ENCODE results near the gene SLC35G6.

Gene SLC35G6

DNA sequence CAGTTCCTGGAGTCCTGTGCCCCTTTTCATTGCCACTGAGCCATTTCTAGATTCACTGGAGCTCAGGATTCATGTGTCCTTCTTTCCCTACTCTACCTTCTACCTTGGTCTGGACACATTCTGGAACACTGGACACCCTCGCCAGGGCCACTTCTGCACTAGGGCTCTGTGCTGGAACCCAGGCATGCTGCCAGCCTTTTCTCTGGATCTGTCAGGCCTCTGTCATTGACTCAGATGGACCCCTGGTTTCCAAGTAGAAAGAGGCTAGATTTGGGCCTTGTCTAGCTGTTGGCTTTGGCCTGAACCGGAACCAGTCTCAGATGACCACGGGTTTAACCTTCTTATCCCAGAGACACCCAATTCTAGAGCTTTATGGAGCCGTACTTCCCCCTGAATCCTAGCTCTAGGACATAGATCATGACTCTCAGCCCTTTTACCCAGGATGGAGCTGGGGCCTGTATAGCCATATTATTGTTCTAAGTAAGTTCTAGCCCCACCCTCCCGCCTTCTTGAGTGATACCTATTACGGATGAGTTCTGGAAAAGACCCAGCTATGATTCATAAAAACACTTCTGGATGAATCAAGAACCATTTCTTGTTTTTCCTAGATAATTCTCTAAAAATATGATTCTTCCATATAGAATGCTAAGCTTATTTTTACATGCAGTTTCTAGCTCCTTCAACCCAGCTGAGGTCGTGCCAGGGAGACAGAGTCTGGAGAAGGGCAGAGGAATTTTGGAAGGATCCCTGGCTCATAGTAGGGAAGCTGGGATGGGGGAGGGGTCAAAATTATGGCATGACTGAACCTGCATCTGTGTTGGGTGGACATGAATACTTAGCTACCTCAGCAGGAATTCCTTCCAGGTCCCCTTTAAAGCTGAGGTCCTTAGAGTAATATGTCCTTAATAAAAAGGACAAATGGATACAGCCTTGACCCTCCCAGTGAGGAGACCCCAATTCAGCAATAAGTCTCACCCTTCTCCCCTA lies 37.5 kb upstream of the SLC35G6 start:
- no peak overlapping the region for H3K4me2 ChIP-seq (ENCODE audit: low read length)
- H3K27me3 ChIP-seq (ENCODE audit: control insufficient read depth, low read length): peaks cover 64% of the 10 kb centered on the region
- no peaks in the 10 kb centered on the region for H3K36me3 ChIP-seq (ENCODE audit: control insufficient read depth, low read length)
- no peaks in the 10 kb centered on the region for H3F3A ChIP-seq (ENCODE audit: control insufficient read depth, insufficient read depth)
- H3K9me3 ChIP-seq (ENCODE audit: control insufficient read depth, insufficient read depth, low read length): no peaks in the 10 kb centered on the region
- H3K4me3 ChIP-seq (ENCODE audit: low read length): no peak overlapping the region
- peaks cover 2% of the 10 kb centered on the region; the same call in 1 of the 2 replicates for H4K20me1 ChIP-seq (ENCODE audit: control insufficient read depth, insufficient read depth, low read depth, low read length)
- H3K4me1 ChIP-seq (ENCODE audit: control insufficient read depth, low read length): peaks cover 35% of the 10 kb centered on the region
- H3K27ac ChIP-seq (ENCODE audit: low read depth, low read length): no peak overlapping the region
- TF ChIP-seq, protein P1, sequence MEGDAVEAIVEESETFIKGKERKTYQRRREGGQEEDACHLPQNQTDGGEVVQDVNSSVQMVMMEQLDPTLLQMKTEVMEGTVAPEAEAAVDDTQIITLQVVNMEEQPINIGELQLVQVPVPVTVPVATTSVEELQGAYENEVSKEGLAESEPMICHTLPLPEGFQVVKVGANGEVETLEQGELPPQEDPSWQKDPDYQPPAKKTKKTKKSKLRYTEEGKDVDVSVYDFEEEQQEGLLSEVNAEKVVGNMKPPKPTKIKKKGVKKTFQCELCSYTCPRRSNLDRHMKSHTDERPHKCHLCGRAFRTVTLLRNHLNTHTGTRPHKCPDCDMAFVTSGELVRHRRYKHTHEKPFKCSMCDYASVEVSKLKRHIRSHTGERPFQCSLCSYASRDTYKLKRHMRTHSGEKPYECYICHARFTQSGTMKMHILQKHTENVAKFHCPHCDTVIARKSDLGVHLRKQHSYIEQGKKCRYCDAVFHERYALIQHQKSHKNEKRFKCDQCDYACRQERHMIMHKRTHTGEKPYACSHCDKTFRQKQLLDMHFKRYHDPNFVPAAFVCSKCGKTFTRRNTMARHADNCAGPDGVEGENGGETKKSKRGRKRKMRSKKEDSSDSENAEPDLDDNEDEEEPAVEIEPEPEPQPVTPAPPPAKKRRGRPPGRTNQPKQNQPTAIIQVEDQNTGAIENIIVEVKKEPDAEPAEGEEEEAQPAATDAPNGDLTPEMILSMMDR (IDR thresholded peaks at IDR 0.05; ENCODE audit: low read depth, low read length, poor library complexity, severe bottlenecking): no peak
- TF ChIP-seq EZH2phosphoT487 (IDR thresholded peaks at IDR 0.05; ENCODE audit: borderline replicate concordance, low read length): no peak
- no peaks in the 10 kb centered on the region for H3K79me2 ChIP-seq (ENCODE audit: control insufficient read depth, low read length)
- H3K9me2 ChIP-seq (replicated peaks; ENCODE audit: control insufficient read depth, low read length): no peaks in the 10 kb centered on the region

DNA sequence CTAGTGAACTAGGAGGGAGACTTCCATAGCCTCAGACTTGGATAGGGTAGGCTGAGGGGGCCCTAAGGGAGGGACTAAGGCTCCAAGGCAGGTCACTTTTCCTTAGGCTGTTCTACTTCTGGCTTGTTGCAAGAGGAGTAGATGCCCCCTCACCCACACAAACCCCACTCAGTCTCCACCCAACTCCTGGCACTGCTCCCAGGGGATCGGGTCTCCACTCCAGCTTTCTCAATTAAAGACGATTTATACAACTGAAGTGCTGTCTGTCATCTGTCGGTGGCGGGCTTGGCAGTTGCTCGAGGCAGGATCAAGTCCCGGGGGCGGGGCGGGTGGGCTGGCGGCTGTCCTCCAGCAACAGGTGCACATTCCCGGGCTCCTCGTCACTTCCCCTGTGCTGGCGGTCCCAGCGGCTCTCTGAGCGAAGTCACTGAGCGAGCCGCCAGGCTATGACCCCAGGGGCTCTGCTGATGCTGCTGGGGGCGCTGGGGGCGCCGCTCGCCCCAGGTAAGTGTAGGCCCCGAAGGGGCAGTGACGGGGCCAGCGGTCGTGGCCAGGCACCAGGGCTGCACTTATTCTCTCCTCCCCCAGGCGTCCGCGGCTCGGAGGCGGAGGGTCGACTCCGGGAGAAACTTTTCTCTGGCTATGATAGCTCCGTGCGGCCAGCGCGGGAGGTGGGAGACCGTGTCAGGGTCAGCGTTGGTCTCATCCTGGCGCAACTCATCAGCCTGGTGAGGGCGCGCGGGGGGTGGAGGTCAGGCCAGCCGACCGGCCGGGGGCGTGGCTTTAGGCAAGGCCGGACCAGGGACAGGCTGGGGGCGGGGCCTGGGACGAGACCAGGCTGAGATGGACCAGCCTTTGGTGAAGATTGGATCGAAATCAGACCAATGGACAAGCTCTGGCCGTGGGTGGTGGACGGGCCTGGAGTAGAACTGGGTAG lies 36.3 kb upstream of the SLC35G6 start, which contains the start of gene CHRNB1:
TSS of gene CHRNB1 (plus strand) at position 380 of the 937 bp plus-strand sequence. CDS start at position 447, 67 bp downstream.
- Histone ChIP-seq H3F3A (ENCODE audit: control insufficient read depth, insufficient read depth) (no peaks in the 10 kb centered on the region), H3K27me3 (ENCODE audit: control insufficient read depth, low read length) (peaks cover 52% of the 10 kb centered on the region), H3K4me2 (ENCODE audit: low read length) (peak within 1 kb of the TSS; percentile 53), H3K4me3 (ENCODE audit: low read length) (peak within 1 kb of the TSS; percentile 35; the same call in 1 of the 2 replicates), H3K9me2 (replicated peaks; ENCODE audit: control insufficient read depth, low read length) (no peaks in the 10 kb centered on the region), H3K4me1 (ENCODE audit: control insufficient read depth, low read length) (peaks cover 24% of the 10 kb centered on the region), H3K27ac (ENCODE audit: low read depth, low read length) (no peak within 1 kb of the TSS), H3K79me2 (ENCODE audit: control insufficient read depth, low read length) (no peaks in the 10 kb centered on the region), H3K9me3 (ENCODE audit: control insufficient read depth, insufficient read depth, low read length) (no peaks in the 10 kb centered on the region), H4K20me1 (ENCODE audit: control insufficient read depth, insufficient read depth, low read depth, low read length) (no peaks in the 10 kb centered on the region; the same call in 1 of the 2 replicates), H3K36me3 (ENCODE audit: control insufficient read depth, low read length) (no peaks in the 10 kb centered on the region)
- TF ChIP-seq, protein P1 (IDR thresholded peaks at IDR 0.05; ENCODE audit: low read depth, low read length, poor library complexity, severe bottlenecking): no peak
- TF ChIP-seq EZH2phosphoT487 (IDR thresholded peaks at IDR 0.05; ENCODE audit: borderline replicate concordance, low read length): no peak; the same call in 1 of the 2 replicates

DNA sequence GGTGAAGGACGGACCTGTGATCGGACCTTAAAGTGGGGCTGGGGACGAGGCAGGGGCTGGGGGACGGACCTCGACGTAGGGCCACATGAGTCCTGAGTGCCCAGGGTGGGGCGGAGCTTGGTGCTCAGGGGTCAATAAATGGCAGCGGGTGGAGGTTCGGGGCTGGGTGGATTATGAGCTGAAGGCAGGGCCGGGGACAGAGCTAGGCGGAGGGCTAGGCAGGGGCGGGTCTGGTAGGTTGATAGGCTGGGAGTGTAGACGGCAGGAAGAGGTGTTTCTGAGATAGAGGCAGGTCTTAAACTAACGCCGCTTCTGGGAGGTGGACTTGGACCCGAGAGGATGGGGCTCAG lies 35.7 kb upstream of the SLC35G6 start:
- Histone ChIP-seq H4K20me1 (ENCODE audit: control insufficient read depth, insufficient read depth, low read depth, low read length) (no peaks in the 10 kb centered on the region; the same call in 1 of the 2 replicates), H3K9me3 (ENCODE audit: control insufficient read depth, insufficient read depth, low read length) (no peaks in the 10 kb centered on the region), H3K9me2 (replicated peaks; ENCODE audit: control insufficient read depth, low read length) (no peaks in the 10 kb centered on the region), H3K36me3 (ENCODE audit: control insufficient read depth, low read length) (no peaks in the 10 kb centered on the region), H3K4me1 (ENCODE audit: control insufficient read depth, low read length) (peaks cover 18% of the 10 kb centered on the region), H3F3A (ENCODE audit: control insufficient read depth, insufficient read depth) (no peaks in the 10 kb centered on the region), H3K79me2 (ENCODE audit: control insufficient read depth, low read length) (no peaks in the 10 kb centered on the region), H3K27me3 (ENCODE audit: control insufficient read depth, low read length) (peaks cover 46% of the 10 kb centered on the region), H3K4me3 (ENCODE audit: low read length) (peak overlapping the region; percentile 35; the same call in 1 of the 2 replicates), H3K4me2 (ENCODE audit: low read length) (peak overlapping the region; percentile 53), H3K27ac (ENCODE audit: low read depth, low read length) (no peak overlapping the region)
- TF ChIP-seq EZH2phosphoT487 (IDR thresholded peaks at IDR 0.05; ENCODE audit: borderline replicate concordance, low read length): no peak; the same call in 1 of the 2 replicates
- TF ChIP-seq, protein P1 (IDR thresholded peaks at IDR 0.05; ENCODE audit: low read depth, low read length, poor library complexity, severe bottlenecking): no peak
